ENCODE measurements around the gene CNR2. TPM values are rescaled to one million over a fixed set of nuclear protein-coding genes. Genes with fewer than 3 reads are reported as not detected.

The CNR2 gene
- total and polyA plus RNA-seq, 2 of the 4 experiments (the other 2 are of a cell fraction), result not detected

GRCh38 chr1:23862640-23863039 lies 50.5 kb downstream of the CNR2 start:
- H2AK9ac ChIP-seq (replicated peaks; ENCODE audit: low read depth, low read length, poor library complexity), result no peak overlapping the region

More at GRCh38 chr1:23862640-23863039, 50.5 kb downstream of the CNR2 start:
- DNase-seq, result no peak
- H3K27me3 ChIP-seq (ENCODE audit: control insufficient read depth, insufficient read depth, low read length), result peaks cover 11% of the 10 kb centered on the region
- no peak overlapping the region for H4K8ac ChIP-seq (ENCODE audit: low read depth in 2 of 2, low read length in 2 of 2)
- H3K9me3 ChIP-seq (ENCODE audit: control insufficient read depth, insufficient read depth, low read length), result no peaks in the 10 kb centered on the region
- no peak for TF ChIP-seq ELK1 (IDR thresholded peaks at IDR 0.05; ENCODE audit: borderline replicate concordance, low read depth, low read length)
- no peak for TF ChIP-seq CEBPB (IDR thresholded peaks at IDR 0.05; ENCODE audit: low read depth, low read length)
- no peak for TF ChIP-seq FOS (IDR thresholded peaks at IDR 0.05; ENCODE audit: low read depth, low read length)
- no peak for TF ChIP-seq CTCF (conservative IDR thresholded peaks at IDR 0.05; ENCODE audit: low read depth, low read length)
- no peak for TF ChIP-seq BHLHE40 (IDR thresholded peaks at IDR 0.05; ENCODE audit: low read depth, low read length)
- TF ChIP-seq USF2 (IDR thresholded peaks at IDR 0.05; ENCODE audit: low read depth, low read length), result no peak
- TF ChIP-seq MAFK (IDR thresholded peaks at IDR 0.05; ENCODE audit: low read depth, low read length), result no peak
- TF ChIP-seq NFE2L2 (IDR thresholded peaks at IDR 0.05; ENCODE audit: low read depth, low read length), result no peak
- TF ChIP-seq RAD21 (IDR thresholded peaks at IDR 0.05; ENCODE audit: low read length), result no peak
- no peak for TF ChIP-seq SMC3 (IDR thresholded peaks at IDR 0.05; ENCODE audit: low read depth, low read length)
- TF ChIP-seq RFX5 (IDR thresholded peaks at IDR 0.05; ENCODE audit: low read depth, low read length), result no peak
- no peak for TF ChIP-seq CHD1 (IDR thresholded peaks at IDR 0.05; ENCODE audit: low read depth, low read length)
- no peak for TF ChIP-seq MAZ (IDR thresholded peaks at IDR 0.05; ENCODE audit: borderline replicate concordance, low read depth, low read length)
- no peak for TF ChIP-seq RCOR1 (IDR thresholded peaks at IDR 0.05; ENCODE audit: insufficient replicate concordance, low read length)
- no peak for TF ChIP-seq POLR2A (IDR thresholded peaks at IDR 0.05; ENCODE audit: low read depth, low read length)
- no peak for TF ChIP-seq MXI1 (IDR thresholded peaks at IDR 0.05; ENCODE audit: borderline replicate concordance, low read depth, low read length)
- H3K18ac ChIP-seq (ENCODE audit: low read depth, low read length), result no peak overlapping the region
- BruUV-seq (replicated peaks), result no TSS peak
- no peak overlapping the region for H2BK15ac ChIP-seq (ENCODE audit: low read depth, low read length)
- no peak overlapping the region for H4K91ac ChIP-seq (ENCODE audit: insufficient read depth, low read depth, low read length)
- intact Hi-C loops (cut with micrococcal nuclease), result no loop called here
- no peak overlapping the region for H3K4me2 ChIP-seq (ENCODE audit: low read depth, low read length)
- H2BK120ac ChIP-seq (ENCODE audit: low read depth, low read length), result no peak overlapping the region
- H3K9ac ChIP-seq (ENCODE audit: low read depth, low read length), result no peak overlapping the region
- no peak overlapping the region for H4K5ac ChIP-seq (ENCODE audit: low read depth, low read length)
- no peak overlapping the region for H2BK5ac ChIP-seq (ENCODE audit: low read depth, low read length, poor library complexity, severe bottlenecking)
- dilution Hi-C loops (cut with HindIII; ENCODE audit: low sequenced_read_pairs, unreplicated experiment), result no loop called here
- in situ Hi-C loops (cut with MboI; ENCODE audit: low sequenced_read_pairs), result no loop called here
- no peaks in the 10 kb centered on the region for H4K20me1 ChIP-seq (ENCODE audit: insufficient read depth, low read length)
- H3K4me3 ChIP-seq (ENCODE audit: insufficient read depth, low read depth, low read length), result no peak overlapping the region
- H3K23ac ChIP-seq (ENCODE audit: low read depth, low read length), result no peak overlapping the region
- no peaks in the 10 kb centered on the region for H3K4me1 ChIP-seq (ENCODE audit: control insufficient read depth, insufficient read depth, low read length)
- no peak overlapping the region for H3K56ac ChIP-seq (ENCODE audit: extremely low read depth, insufficient read depth, low read length)
- H3K27ac ChIP-seq (ENCODE audit: insufficient read depth, low read length), result no peak overlapping the region
- ChIA-PET CTCF (no interaction called here), POLR2A (ENCODE audit: unreplicated experiment) (no interaction called here)
- H3K36me3 ChIP-seq (ENCODE audit: control insufficient read depth, insufficient read depth, low read length), result no peaks in the 10 kb centered on the region
- no peaks in the 10 kb centered on the region for H3K79me1 ChIP-seq (ENCODE audit: low read depth in 1 of 2, low read length in 2 of 2)
- H3K14ac ChIP-seq (replicated peaks; ENCODE audit: low read depth, low read length), result no peak overlapping the region
- H2AFZ ChIP-seq (replicated peaks; ENCODE audit: low read length, poor library complexity), result no peak overlapping the region
- WGBS, 2 experiments (ENCODE audit: extremely low coverage in 2 of 2, insufficient read length in 1 of 2), result no CpG with 5 or more reads among the region's 3 CpGs
- no peak for ATAC-seq (ENCODE audit: low read depth)
- H2BK20ac ChIP-seq (ENCODE audit: low read depth, low read length), result no peak overlapping the region
- H3K4ac ChIP-seq (ENCODE audit: low read depth, low read length), result no peak overlapping the region
- H2AK5ac ChIP-seq (ENCODE audit: low read depth, low read length), result no peak overlapping the region
- no peaks in the 10 kb centered on the region for H3K9me1 ChIP-seq (ENCODE audit: insufficient read depth, low read length)
